Measurements from ENCODE around the gene NPLOC4.

Gene NPLOC4

GRCh38 chr17:81544281-81544974, 92.5 kb downstream of the NPLOC4 start:
- no peak for DNase-seq

- DNase-seq, result no peak
Measured at GRCh38 chr17:81543756-81544155, 93.2 kb downstream of the NPLOC4 start.

GRCh38 chr17:81543339-81543675, 93.6 kb downstream of the NPLOC4 start:
- DNase-seq, result no peak

DNA sequence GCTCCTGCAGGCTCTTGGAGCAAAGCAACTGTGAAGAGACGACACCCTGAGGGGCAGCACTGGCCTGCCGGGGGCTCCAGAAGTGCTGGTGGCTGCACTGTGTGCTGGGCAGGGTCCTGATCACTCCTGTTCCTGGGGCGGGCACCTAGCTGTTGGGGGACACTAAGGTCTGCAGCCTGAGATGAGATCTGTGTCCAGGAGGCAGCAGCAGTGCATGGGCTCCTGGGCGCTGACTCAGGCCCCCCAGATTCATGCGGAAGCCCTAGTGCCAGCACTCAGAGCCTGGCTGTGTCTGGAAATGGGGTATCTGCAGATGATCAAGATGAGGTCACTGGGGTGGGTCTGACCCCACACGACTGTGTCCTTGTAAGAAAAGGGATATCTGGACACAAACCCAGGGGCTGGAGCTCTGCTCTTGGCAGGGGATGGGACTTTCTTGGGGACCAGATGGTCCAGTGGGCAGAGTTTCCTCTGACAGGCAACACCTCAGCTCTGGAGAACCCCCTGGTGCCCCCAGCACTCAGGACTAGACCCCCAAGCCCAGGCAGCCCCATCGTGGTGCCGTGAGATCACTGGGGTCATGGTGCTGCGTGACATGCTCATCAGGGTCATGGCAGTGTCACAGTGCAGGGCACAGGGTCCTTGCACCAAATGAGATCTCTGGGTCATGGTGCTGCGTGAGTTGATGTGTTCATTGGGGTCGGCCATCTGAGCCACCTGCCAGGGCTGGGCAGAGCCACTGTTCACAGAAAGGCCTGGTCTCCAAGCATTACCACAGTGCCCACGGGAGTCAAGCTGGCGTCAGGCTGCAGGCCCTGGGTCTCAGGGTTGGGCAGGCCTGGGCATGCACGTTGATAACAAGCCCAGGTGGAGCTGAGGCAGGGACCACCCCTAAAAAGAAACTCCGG, 94.2 kb downstream of the NPLOC4 start:
- no peak for DNase-seq

DNA sequence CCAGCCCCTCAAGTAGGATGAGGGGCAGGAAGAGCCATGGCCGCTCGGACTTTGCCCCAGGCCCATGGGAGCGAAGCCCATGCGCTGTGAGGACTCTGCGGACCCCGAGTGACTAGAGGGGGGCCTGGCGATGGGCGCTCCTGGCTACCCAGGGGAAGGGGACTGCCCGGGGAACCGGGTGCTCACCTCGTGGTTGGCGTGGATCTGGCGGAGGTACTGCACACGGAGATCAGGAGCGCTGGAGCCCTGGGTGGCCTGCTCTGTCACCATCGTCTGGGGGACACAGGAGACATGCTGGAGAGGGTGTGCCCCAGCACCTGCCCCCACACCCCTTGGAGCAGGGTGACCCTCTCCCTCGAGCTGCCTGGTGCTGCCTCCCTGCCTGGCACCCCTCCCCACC, 95.8 kb downstream of the NPLOC4 start:
- DNase-seq, result no peak

DNA sequence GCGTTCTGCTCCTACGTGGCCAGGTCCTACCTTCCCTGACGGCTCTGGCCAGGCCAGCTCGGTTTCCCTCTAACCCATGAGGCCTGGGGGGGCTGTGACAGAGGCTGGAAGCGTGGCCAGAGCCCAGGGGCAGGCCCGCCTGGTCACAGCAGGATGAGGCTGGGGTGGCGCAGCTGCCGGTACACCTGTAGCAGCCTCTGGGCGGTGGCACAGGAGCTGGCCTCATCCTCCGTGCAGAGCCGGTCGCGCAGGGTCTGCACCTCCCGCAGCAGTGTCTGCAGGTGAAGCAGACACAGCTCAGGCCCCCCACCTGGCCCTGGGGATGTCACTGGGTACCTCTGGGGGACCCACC, 96.3 kb downstream of the NPLOC4 start:
- DNase-seq, result no peak

DNA sequence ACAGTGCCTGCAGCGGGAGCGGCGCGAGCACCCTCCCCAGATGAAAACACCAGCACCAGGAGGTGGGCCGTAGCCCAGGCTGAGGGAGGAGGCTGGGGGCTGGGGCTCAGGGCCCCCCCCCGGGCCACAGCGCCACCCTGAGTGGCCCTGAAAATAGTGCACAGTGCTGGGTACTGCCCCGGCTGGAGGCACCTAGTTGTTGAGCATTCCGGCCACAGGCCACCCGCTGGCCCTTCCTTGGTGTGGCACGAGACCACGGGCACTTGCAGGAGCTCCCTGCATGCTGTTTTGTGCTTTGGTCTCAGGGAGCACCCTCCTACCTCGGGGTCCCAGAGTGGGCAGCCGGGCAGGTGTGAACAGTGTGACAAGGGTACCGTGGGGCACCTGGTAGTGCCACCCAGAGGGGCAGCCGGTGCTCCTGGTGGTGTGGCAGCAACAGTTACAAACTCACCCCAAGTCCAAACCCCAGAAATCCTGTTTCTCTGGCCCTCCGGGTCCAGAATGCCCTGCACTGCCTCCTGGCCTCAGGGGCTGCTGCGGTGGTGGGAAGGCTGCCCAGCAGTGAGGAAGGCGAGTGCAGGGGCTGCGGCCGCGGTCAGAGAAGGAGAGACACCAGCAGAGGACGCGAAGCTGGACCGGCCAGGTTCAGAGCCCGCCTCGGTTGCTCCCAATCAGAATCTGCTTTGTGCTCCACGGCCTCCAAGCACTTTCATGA, 96.8 kb downstream of the NPLOC4 start:
- no peak for DNase-seq

DNA sequence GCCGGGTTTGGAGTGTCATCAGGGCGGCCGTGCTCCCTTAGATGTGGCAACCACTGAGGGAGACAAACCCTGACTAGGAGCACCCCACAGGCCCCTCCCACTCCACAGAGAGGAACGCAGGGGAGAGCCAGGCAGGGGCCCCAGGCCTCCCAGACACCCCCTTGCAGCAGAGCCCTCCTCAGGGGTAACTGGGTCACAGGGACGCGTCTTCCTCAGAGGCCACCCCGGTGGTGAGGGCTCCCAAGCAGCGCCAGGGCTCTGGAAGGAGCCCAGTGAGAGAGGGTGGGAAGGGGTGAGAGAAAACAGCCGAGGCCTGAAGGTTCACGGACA, 97.4 kb downstream of the NPLOC4 start:
- no peak for DNase-seq

GRCh38 chr17:81538651-81539570, 98.0 kb downstream of the NPLOC4 start:
- DNase-seq, result no peak

- DNase-seq, result peak; percentile 98
Measured at GRCh38 chr17:81537856-81538555, 98.9 kb downstream of the NPLOC4 start.

- peak; percentile 84 for DNase-seq
Measured at GRCh38 chr17:81537343-81537855, 99.5 kb downstream of the NPLOC4 start.

GRCh38 chr17:81536299-81537290, 100.3 kb downstream of the NPLOC4 start:
- no peak for DNase-seq

- no peak for DNase-seq
Measured at GRCh38 chr17:81535480-81536298, 101.2 kb downstream of the NPLOC4 start.

- no peak for DNase-seq
Measured at GRCh38 chr17:81535007-81535328, 101.9 kb downstream of the NPLOC4 start.

DNA sequence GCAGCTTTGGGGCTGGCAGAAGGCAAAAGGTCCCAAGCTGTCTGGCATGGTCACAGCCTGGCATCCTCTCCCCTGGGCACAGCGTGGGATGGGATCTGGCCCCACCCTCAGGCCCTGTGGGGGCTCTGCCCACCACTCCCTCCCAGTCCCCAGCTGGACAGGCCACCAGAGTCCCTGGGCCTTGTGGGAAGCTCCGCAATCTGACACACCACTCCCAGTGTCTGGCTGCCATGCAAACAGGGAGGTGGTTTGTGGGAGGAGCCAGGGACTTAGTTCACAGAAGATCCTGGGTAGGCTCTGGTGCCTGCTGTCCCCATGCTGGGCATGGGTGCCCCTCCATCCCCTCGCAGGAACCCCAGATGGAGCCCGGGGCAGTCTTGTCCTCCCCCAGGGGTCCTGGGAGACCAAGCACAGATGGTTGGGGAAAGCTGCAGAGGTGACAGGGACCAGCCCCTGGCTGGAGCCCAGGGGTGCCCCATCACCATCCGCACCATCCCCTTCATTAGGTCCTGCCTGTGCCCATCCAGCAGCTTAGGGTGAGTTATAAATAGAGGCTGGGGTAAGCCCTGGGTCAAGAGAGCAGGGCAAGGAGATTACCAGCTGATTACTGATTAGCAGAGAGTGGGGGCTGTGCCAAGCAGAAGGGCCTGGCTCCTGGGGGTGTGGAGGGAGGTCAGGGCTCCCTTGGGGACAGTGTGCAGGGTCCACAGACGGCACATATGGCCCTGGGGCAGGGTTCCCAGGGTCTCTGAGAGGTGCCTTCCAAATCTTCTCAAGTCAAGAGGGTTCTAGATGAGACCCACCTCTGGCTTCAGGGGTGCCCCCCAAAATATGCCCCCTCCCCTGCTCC, 102.5 kb downstream of the NPLOC4 start:
- no peak for DNase-seq

GRCh38 chr17:81533339-81534141, 103.4 kb downstream of the NPLOC4 start:
- no peak for DNase-seq

- no peak for DNase-seq
Measured at GRCh38 chr17:81532490-81533287, 104.2 kb downstream of the NPLOC4 start.

Measured in NCI-H510A (cell line).